Motor neuron (in vitro differentiated cells): ENCODE results near the gene ARHGAP45. TPM values are rescaled to one million over a fixed set of nuclear protein-coding genes. Genes with fewer than 3 reads are reported as not detected.

Experiments
- ATAC-seq, 8 experiments: fragments of 200-7000 bp; cut with Tn5 transposase; replicated peaks in 6 of 8; 2 replicates each; pipeline ENCODE4 v1.8.0; 2021; ENCODE audit warnings: mild to moderate bottlenecking in 8 of 8, moderate library complexity in 8 of 8
- H3K27ac ChIP-seq, 2 donors: fragments of 250-450 bp; sonication (Bioruptor Pico); 2 replicates each; pipeline ENCODE4 v1.9.0; 2021; ENCODE audit warnings: antibody characterized with exemption in 2 of 2, mild to moderate bottlenecking in 2 of 2, moderate library complexity in 1 of 2
- H3K4me1 ChIP-seq, 2 donors: fragments of 250-450 bp; sonication (Bioruptor Pico); replicated peaks in 1 of 2; 2 replicates each; pipeline ENCODE4 v1.6.1; 2021; ENCODE audit warnings: antibody characterized with exemption in 2 of 2, mild to moderate bottlenecking in 2 of 2, moderate library complexity in 1 of 2
- H3K4me3 ChIP-seq, 5 donors: fragments of 250-450 bp; sonication (Bioruptor Pico); 2 replicates each; pipeline ENCODE4 v1.9.0; 2021; ENCODE audit warnings: antibody characterized with exemption in 5 of 5, mild to moderate bottlenecking in 5 of 5, moderate library complexity in 4 of 5
- WGBS, 10 experiments: fragments of 450-650 bp; shearing (Covaris generic); methylation state at CpG; one replicate each; pipeline ENCODE4 v1.0.0; 2022; 5-methylcytosine and 5-hydroxymethylcytosine counted together
- in situ Hi-C, 9 experiments: fragments of 400-800 bp; cut with MboI; loops; one replicate each; pipeline ENCODE4 v1.15.0; 2021; ENCODE audit warnings: low sequenced_read_pairs in 9 of 9, low pct_unique_long_range_greater_than_20kb in 2 of 9; ENCODE audit not compliant: unreplicated experiment in 9 of 9
- total RNA-seq, 8 experiments: library from RNA; unstranded; fragments of 300-600 nt; gene quantifications; 2 replicates each; pipeline versions ENCODE4 v1.2.3 to v1.2.4, GENCODE V29; 2022

The ARHGAP45 gene
- total RNA-seq, 8 experiments from 2014 or later = 2.8 to 13.1 (median 5.7) TPM

DNA sequence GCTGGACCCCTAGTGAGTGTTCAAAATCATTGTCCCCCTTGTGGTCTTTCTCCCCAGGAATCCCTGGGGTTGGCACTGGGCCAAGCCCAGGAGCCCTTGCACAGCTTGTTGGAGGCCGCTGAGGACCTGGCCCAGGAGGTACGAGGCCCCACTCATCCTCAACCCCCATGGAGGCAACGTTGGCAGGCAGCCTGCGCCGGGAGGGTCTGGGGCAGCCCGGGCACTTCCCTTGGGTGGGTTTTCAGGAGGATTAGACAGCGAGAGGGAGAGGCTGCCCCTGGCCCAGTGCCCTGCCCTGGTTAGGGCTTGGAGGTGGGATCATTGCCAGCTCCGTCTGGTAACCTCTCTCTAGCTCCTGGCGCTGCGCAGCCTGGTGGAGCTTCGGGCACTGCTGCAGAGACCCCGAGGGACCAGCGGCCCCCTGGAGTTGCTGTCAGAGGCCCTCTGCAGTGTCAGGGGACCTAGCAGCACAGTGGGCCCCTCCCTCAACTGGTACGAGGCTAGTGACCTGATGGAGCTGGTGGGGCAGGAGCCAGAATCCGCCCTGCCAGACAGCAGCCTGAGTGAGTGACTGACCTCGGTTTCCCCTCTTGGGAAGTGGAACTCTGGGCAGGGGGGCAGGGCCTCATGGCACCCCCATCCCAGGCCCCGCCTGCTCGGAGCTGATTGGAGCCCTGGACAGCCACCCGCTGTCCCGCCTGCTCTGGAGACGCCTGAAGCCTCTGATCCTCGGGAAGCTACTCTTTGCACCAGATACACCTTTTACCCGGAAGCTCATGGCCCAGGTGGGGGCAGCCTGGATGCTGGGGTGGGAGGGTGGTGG, 24.1 kb upstream of the ARHGAP45 start:
- Histone ChIP-seq H3K27ac (no peak overlapping the region), H3K4me1 (peaks cover 3 to 6% of the 10 kb centered on the region in 2 donors), H3K4me3 (no peak overlapping the region)
- no peak for ATAC-seq
- in situ Hi-C loops = no loop called here
- WGBS, 10 experiments = 20 to 80% (median 80%) methylated on average over 1 of the region's 23 CpGs; no CpG with 5 or more reads in 6 of the 10 experiments

DNA sequence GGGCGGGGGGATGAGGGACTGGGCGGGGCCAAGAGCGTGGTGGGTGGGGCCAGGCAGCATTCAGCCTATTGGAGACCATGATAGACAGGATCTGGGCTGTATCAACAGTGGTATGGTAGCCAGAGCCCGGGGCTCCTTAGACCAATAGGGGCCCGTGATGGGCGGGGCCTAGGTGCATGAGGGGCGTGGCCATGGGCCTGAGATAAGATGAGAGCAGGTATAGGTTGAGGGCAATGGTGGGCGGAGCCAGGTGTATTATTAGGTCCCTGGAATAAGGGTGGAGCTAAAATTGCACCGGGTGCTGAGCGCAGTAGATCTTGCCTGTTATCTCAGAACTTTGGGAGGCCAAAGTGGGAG, 21.7 kb upstream of the ARHGAP45 start:
- ATAC-seq = peak in 4 of 8 experiments; percentile 1 to 54 (median 46)

DNA sequence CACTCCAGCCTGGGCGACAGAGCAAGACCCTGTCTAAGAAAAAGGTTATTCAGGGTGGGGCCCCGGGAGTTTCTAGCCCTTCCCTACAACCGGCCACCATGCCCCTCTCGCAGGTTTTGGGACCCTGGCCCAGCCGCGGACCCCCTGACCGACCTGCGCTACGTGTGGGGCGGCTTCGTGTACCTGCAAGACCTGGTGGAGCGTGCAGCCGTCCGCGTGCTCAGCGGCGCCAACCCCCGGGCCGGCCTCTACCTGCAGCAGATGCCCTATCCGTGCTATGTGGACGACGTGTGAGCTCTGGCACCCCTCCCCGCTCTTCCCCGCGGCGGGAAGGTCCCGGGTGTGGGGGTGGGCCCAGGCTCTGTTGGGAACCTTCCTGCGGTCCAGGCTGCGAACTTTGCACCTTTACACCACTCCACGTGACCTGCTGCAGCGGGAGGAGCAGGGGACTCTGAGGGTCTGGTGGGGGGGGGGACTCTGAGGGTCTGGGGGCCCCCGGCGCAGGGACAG, 20.8 kb upstream of the ARHGAP45 start:
- no peak for ATAC-seq
- 80 to 97% methylated on average over 1 to 6 of the region's 33 CpGs; no CpG with 5 or more reads in 8 of the 10 experiments for WGBS, 10 experiments
- in situ Hi-C loops = no loop called here

More for the DNA sequence above, 21.7 kb upstream of the ARHGAP45 start:
- Histone ChIP-seq H3K4me1 (peaks cover 3 to 6% of the 10 kb centered on the region in 2 donors), H3K27ac (peak overlapping the region in 1 of 2 donors; percentile 7), H3K4me3 (no peak overlapping the region)
- no CpG with 5 or more reads among the region's 10 CpGs for WGBS, 10 experiments
- in situ Hi-C loops = no loop called here

DNA sequence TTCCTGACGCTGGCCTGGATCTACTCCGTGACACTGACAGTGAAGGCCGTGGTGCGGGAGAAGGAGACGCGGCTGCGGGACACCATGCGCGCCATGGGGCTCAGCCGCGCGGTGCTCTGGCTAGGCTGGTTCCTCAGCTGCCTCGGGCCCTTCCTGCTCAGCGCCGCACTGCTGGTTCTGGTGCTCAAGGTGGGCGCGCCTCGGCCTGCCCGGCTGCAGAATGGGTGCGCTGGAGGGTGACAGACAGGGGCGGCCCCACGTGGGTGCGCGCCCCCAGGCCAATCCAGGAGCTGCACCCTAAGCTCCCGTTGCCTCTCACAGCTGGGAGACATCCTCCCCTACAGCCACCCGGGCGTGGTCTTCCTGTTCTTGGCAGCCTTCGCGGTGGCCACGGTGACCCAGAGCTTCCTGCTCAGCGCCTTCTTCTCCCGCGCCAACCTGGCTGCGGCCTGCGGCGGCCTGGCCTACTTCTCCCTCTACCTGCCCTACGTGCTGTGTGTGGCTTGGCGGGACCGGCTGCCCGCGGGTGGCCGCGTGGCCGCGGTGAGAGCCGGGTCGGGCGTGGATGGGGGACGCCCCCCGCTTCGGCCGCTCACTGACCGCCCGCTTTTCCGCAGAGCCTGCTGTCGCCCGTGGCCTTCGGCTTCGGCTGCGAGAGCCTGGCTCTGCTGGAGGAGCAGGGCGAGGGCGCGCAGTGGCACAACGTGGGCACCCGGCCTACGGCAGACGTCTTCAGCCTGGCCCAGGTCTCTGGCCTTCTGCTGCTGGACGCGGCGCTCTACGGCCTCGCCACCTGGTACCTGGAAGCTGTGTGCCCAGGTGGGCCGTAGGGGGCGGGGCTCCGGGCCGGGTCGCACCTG, 19.9 kb upstream of the ARHGAP45 start:
- no peak for ATAC-seq
- H3K4me1 ChIP-seq = no peaks in the 10 kb centered on the region
- in situ Hi-C loops = no loop called here
- WGBS, 10 experiments = 70 to 96% (median 90%) methylated on average over 2 to 15 of the region's 77 CpGs; no CpG with 5 or more reads in 5 of the 10 experiments
- no peak overlapping the region for H3K27ac ChIP-seq
- no peak overlapping the region for H3K4me3 ChIP-seq

More for the DNA sequence above, 20.8 kb upstream of the ARHGAP45 start:
- no peak overlapping the region for H3K27ac ChIP-seq
- H3K4me3 ChIP-seq = no peak overlapping the region
- H3K4me1 ChIP-seq = peaks cover 0 to 3% of the 10 kb centered on the region in 2 donors

DNA sequence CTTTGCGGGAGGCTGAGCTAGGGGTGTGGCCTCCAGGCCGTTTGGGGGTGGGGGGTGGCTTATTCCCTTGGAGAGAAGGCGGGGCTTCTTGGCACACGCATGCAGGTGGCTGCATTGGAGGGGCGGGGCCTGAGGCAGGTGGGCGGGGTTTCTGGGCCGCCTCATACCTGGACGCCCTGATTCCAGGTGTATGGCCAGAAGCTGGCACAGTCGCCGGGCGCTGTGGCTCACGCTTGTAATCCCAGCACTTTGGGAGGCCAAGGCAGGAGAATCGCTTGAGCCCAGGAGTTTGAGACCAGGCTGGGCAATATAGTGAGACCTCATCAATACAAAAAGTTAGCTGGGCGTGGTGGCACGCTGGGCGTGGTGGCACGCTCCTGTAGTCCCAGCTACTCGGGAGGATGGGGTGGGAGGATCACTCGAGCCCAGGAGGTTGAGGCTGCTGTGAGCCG, 19.2 kb upstream of the ARHGAP45 start:
- 80 to 88% (median 81%) methylated on average over 2 to 10 of the region's 20 CpGs; no CpG with 5 or more reads in 7 of the 10 experiments for WGBS, 10 experiments
- Histone ChIP-seq H3K27ac (no peak overlapping the region), H3K4me1 (no peaks in the 10 kb centered on the region), H3K4me3 (no peak overlapping the region)
- ATAC-seq = no peak
- in situ Hi-C loops = no loop called here

DNA sequence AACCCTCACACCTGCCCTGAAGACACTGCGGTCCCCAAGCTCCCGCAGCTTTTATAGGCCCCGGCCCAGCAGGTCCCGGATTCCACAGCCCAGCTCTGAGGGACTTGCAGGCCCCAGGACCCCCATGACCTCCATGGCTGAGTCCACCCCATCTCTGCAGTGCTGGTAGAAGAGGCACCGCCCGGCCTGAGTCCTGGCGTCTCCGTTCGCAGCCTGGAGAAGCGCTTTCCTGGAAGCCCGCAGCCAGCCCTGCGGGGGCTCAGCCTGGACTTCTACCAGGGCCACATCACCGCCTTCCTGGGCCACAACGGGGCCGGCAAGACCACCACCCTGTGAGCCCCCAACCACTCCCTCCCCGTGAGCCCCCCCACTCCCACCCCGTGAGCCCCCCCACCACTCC, 17.9 kb upstream of the ARHGAP45 start:
- Histone ChIP-seq H3K27ac (no peak overlapping the region), H3K4me1 (no peaks in the 10 kb centered on the region), H3K4me3 (no peak overlapping the region)
- no peak for ATAC-seq
- WGBS, 10 experiments = 57 to 100% (median 100%) methylated on average over 1 to 4 of the region's 17 CpGs; no CpG with 5 or more reads in 7 of the 10 experiments
- in situ Hi-C loops = no loop called here

DNA sequence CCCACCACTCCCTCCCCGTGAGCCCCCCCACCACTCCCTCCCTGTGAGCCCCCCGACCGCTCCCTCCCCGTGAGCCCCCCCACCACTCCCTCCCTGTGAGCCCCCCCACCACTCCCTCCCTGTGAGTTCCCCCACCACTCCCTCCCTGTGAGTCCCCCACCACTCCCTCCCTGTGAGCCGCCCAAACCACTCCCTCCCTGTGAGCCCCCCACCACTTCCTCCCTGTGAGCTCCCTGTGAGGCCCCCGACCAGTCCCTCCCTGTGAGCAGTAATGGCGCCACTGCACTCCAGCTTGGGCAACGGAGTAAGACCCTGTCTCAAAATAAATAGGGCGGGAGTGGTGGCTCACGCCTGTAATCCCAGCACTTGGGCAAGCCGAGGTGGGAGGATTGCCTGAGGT, 17.2 kb upstream of the ARHGAP45 start:
- no peaks in the 10 kb centered on the region for H3K4me1 ChIP-seq
- WGBS, 10 experiments = 0 to 20% methylated on average over 1 of the region's 11 CpGs; no CpG with 5 or more reads in 8 of the 10 experiments
- no peak overlapping the region for H3K27ac ChIP-seq
- no peak for ATAC-seq
- H3K4me3 ChIP-seq = no peak overlapping the region
- in situ Hi-C loops = no loop called here

DNA sequence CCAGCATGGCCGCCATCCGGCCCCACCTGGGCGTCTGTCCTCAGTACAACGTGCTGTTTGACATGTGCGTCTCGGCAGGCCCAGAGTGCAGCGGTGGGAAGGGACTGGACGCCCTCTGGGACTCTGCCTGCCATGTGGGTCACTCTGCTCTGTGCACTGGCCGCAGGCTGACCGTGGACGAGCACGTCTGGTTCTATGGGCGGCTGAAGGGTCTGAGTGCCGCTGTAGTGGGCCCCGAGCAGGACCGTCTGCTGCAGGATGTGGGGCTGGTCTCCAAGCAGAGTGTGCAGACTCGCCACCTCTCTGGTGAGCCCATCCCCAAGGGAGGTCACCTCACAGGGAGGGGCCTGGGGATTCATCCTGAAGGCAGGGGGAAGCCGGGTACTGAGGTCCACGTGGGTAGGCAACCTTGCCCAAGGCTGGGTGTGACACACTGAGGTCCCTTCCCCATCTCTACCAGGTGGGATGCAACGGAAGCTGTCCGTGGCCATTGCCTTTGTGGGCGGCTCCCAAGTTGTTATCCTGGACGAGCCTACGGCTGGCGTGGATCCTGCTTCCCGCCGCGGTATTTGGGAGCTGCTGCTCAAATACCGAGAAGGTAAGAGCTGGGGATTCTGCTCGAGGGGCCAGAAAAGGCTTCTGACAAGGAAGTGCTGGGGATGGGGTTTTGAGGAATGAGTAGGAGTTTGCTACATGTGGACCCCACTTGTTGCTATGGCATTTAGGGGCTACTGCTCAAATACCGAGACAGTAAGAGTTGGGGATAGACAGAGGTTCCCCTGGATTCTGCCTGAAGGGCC, 15.8 kb upstream of the ARHGAP45 start:
- Histone ChIP-seq H3K27ac (no peak overlapping the region), H3K4me3 (no peak overlapping the region), H3K4me1 (no peaks in the 10 kb centered on the region)
- in situ Hi-C loops = no loop called here
- no peak for ATAC-seq
- 58 to 92% (median 67%) methylated on average over 2 to 20 of the region's 31 CpGs; no CpG with 5 or more reads in 6 of the 10 experiments for whole genome bisulfite sequencing, 10 experiments

DNA sequence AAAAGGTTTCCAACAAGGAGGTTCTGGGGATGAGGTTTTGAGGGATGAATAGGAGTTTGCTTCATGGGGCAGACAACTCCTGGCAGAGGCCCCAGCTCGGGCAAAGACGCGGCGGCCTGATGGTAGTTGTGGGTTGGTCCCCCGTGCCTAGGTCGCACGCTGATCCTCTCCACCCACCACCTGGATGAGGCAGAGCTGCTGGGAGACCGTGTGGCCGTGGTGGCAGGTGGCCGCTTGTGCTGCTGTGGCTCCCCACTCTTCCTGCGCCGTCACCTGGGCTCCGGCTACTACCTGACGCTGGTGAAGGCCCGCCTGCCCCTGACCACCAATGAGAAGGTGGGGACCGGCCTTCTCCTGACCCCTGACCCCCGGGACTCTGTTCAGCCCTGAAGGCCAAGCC, 15.2 kb upstream of the ARHGAP45 start:
- ATAC-seq = peak in 1 of 8 experiments; percentile 6
- no peak overlapping the region for H3K27ac ChIP-seq
- in situ Hi-C loops = no loop called here
- whole genome bisulfite sequencing, 10 experiments = 50 to 100% (median 83%) methylated on average over 1 to 7 of the region's 17 CpGs; no CpG with 5 or more reads in 4 of the 10 experiments
- H3K4me1 ChIP-seq = no peaks in the 10 kb centered on the region
- no peak overlapping the region for H3K4me3 ChIP-seq

DNA sequence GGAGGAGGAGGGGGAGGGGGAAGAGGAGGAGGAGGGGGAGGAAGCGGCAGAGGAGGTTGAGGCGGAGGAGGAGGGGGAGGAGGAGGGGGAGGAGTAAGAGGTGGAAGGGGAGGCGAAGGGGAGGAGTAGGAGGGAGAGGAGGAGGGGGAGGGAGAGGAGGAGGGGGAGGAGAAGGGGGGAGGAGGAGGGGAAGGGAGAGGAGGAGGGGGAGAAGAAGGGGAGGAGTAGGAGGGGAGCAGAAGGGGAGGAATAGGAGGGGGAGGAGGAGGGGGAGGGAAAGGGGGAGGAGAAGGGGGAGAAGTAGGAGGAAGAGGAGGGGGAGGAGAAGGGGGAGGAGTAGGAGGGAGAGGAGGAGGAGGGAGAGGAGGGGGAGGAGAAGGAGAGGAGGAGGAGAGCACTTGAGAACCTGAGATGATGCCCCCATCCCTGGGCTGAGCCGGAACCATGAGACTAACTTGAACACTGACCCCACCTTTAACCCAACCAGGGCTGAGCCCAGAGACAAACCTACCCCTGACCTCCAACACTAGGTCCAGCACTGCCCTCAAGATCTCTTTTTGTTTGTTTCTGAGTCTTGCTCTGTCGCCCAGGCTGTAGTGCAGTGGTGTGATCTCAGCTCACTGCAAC, 14.5 kb upstream of the ARHGAP45 start:
- WGBS, 10 experiments = 67 to 80% (median 80%) methylated on average over 1 of the region's 5 CpGs; no CpG with 5 or more reads in 7 of the 10 experiments
- Histone ChIP-seq H3K27ac (no peak overlapping the region), H3K4me3 (no peak overlapping the region), H3K4me1 (no peaks in the 10 kb centered on the region)
- in situ Hi-C loops = no loop called here
- peak in 1 of 8 experiments; percentile 9 for ATAC-seq

DNA sequence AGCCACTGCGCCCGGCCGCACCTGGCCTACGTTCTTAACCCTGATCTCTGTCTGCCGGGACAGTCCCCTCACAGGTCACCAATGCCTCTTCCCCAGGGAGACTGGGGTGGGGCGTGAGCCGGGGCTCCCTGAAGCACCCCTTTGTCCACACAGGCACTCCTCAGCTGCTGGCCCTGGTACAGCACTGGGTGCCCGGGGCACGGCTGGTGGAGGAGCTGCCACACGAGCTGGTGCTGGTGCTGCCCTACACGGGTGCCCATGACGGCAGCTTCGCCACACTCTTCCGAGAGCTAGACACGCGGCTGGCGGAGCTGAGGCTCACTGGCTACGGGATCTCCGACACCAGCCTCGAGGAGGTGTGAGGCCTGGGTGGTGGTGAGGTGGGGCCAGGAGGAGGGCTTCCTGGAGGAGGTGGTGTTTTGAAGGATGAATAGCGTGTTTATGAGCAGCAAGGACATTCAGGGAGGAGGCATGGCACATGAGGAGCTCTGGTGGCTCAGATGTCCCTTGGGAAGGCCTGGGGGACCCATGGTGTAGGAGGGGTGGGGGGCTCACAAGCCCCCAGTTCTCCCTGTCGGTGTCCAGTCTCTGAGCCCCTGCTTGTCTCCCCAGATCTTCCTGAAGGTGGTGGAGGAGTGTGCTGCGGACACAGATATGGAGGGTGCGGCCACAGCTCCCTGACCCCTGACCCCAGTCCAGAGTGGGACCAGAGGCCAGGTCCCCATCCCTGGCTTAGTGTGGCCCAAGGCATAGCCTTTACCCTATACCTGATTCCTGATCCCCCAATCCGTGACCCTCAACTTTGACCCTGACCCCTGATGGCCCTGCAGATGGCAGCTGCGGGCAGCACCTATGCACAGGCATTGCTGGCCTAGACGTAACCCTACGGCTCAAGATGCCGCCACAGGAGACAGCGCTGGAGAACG, 13.5 kb upstream of the ARHGAP45 start:
- no peak overlapping the region for H3K27ac ChIP-seq
- in situ Hi-C loops = no loop called here
- H3K4me1 ChIP-seq = no peaks in the 10 kb centered on the region
- 65 to 100% (median 88%) methylated on average over 1 to 11 of the region's 31 CpGs; no CpG with 5 or more reads in 2 of the 10 experiments for WGBS, 10 experiments
- ATAC-seq = peak in 2 of 8 experiments; percentile 7 to 19
- H3K4me3 ChIP-seq = no peak overlapping the region
